ENCODE results near the gene ELL.
"Not testable (repeated sequence)": the region's sequence is repeated elsewhere in the genome, so short reads cannot be mapped to it uniquely, and the experiment has no call there.

The ELL gene

DNA sequence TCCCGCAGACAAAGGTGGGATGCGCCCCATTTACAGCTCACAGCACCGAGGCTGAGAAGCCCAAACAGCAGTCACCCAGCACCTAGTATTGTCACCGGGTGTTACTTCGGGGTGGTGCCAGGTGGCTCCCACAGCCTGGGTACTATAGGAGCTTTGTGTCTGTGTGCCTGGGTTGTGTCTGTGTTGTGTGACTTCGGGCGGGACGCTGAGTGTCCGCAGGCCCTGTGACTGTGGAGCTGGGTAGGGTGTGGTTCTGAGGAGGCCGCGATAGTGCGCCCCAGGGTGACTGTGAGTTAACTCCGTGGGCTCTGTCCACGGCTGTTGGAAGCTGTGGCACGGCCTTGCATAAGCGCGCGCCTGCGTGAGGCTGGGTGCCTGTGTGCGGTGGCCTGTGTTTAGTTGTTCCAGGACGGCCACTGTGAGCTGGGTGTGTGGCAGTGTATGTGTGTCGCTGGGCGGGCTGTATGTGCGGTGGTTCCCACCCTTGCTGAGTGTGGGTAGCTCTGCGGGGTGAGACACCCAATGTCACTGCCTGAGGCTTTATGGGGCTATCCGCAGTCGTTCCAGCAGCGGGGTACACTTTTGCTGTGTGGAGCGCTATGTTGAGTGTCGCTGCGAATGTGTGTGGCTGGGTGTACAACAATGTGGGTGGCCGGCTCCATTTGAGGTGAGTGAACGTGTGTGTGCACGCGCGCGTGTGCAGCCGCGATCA, 103.2 kb downstream of the ELL start:
- no peak for DNase-seq

DNA sequence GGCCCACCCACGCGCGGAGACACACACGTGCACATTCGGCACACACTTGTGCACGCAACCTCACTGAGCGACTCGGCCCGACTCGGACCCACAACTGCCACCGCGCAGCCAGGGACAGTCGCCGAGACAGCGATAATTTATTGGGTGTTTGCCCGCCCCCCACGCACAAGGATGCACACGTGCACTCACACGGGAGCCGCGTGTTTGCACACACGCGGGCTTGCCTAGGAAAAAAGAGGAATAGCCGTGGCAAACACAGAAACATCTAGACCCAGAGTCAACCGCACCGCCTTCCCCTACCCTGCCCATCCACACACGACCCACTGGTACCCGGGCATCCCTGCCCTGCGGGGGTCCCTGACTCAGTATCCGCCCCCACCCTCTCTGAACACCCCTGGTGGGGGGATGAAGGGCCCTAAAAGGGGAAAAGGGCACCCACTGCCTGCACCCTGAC, 103.8 kb downstream of the ELL start:
- DNase-seq, result no peak

DNA sequence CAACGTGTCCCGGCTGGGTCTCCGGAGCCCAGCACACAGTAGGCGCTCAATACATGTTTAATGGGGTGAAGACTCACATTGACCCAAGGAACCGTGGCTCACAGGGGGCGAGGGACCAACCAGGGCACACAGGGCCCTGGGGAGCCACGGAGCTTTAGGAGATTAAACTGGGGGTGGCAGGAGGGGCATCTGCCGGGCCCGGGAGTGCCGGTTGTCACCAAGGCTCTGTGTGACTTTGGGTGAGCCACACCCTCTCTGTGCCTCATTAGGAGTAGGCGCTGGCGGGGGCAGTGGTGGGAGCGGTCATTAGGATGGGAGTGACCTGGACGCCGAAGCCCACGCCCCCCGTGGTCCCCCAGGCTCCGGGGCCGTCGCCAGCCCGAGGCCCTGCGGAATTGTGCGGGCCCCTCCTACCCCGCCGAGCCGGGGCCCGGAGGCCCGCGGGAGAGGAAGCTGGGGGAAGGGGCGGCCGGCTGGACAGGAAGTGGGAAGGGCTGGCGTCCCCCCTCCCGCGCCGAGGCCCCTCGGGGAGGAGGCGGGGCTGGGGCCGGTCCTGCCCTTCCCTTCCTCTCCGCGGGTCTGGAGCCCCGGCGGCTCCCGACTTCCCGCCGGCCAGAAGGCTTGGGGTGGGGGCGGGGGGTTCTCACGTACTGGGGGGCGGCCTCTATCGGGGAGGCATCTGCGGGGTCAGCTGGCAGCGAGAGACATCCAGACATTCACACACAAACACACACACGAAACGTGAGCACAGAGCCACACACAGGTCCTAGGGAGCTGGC, 104.4 kb downstream of the ELL start:
- DNase-seq, result no peak

DNA sequence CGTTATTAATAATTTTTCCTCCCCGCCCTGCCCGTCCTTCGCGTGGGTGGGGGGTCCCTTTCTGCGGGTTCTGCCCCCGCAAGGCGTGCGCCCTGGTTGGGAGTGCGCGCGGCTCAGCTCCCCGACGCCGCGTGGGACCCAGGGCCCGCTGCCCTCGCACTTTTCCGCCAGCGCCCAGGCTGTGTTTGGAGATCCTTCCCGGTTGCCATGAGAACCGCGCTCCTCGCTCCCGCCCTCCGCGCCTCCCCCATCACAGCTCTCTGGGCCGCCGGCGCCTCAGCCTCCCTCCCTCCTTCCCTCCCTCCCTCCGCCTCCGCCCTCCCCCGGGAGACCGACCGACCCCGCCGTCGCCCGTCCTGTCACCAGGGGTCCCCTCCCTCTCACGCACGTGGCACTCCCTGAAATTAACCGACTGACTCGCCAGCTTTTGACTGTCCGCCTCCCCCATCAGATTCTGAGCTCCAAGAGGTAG, 105.1 kb downstream of the ELL start:
- DNase-seq, result no peak

DNA sequence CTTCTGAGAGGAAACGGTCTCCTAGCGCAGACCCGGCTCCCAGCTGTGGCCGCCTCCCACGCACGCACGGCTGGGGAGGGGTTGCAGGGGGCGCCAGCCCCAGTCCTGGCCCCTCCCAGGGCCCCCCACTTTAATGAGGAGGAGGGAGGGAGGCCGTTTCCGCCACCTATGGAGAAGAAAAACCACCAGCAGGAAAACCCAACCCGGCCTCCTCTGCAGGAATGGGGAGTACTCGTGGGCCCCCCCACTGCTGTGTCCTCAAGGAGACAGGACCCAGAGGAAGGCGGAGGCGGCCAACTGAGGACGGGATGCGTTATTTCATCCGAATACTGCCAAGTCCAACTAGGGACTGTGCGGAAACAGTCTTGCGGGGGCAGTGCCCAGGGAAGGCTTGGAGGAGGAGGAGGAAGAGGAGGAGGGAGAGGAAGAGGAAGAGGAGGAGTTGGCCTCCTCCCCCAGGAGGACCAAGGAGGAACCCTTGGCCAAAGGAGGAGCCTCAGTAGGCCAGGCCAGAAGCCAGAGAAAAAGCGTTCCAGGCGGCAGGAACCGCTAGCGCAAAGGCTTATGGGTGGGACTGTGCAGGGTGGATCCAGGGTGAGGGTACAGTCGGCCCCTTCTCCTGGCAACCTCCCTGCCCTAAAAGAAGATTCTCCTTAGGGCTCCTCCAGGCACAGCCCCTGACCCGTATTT, 106.5 kb downstream of the ELL start:
- no peak for DNase-seq

DNA sequence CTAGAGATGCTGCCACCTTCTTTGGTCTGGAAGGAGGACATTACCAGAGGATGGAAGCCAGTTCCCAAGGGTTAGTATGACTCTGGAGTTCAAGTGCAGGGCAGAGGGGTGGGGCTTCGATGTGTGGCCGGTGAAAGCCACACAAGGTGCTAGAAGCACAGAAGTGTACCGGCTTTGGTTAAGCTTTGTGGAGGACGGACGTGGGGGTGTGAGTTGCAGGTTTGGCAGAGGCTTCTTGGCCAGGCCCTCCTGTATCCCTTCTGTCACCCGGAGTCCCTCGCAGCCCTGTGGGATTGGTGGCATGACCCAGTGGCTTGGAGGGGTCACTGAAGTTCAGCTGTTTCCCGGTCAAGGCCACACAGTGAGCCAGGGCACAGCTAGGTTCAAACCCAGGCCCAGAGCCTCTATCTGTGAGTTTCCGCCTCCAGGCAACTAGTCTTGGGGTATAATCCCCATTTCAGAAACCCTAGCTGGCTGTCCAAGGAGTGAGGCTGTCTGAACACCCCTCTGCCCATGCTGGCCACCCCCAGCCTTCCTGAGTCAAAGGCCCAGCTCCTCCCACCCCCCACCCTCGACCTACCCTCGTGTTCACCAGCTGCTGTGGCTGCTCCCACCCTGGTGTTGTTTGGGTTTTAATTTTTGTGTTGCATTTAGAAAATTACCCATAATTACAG, 107.2 kb downstream of the ELL start:
- DNase-seq, result no peak

DNA sequence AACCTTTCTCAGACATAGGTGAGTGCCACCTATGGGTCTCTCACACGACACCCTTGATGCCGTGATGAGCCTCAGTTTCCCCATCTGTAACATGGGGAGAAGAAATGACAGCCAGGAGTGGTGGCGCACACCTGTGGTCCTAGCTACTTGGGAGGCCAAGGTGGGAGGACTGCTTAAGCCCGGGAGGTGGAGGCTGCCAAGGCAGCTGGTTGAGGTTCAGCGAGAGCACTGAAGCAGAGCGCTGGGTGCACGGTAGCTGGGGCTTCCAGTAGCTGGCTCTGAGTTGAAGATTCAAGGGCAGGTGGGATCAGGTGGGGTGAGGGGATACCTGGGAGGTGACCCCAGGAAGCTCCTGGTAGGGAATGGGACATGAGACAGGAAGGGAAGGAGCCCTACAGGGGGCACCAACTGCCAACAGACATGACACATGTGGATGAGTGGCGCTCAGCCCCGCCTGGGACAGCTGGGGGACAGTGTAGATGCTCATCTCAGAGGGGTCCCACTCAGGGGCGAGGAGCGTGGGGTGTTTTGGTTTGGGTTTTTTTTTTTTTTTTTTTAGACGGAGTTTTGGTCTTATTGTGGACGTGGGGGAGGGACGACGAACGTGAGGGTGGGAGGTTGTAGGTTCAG, 109.1 kb downstream of the ELL start:
- DNase-seq, result no peak

DNA sequence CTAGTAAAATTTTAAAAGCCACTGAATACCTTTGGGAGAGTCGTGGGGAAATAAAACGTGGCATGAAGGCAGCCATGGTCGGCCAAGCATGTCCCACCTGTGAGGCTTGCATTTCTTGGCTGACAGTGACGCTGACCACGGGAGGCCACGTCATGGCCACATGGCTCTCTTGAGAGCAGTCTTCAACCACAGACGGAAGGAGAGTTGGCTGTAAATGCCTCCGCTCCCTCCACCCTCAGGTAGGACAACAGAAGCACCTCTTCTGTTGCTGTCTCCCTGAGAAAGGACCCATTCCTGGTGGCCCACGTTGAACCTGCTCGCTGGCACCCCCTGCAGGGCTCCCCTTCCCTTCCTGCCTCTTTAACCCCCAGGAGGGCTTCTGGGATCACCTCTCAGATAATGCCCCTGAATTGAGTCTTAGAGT, 113.8 kb downstream of the ELL start:
- peak; percentile 34 for DNase-seq

DNA sequence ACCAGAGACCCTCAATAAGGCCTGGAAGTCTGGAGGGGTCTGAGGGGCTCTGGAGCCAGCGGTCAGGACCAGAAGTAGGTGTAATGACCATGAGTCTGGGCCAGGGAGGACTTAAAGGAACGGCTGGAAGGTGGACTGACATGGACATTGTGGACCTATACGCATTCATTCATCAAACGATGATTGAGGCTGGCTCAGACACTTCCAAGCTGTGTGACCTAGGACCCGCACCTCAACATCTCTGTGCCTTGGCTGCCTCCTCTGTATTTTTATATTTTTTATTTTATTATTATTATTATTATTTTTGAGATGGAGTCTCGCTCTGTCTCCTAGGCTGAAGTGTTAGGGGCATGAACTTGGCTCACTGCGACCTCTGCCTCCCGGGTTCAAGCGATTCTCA, 115.1 kb downstream of the ELL start:
- DNase-seq, result no peak

DNA sequence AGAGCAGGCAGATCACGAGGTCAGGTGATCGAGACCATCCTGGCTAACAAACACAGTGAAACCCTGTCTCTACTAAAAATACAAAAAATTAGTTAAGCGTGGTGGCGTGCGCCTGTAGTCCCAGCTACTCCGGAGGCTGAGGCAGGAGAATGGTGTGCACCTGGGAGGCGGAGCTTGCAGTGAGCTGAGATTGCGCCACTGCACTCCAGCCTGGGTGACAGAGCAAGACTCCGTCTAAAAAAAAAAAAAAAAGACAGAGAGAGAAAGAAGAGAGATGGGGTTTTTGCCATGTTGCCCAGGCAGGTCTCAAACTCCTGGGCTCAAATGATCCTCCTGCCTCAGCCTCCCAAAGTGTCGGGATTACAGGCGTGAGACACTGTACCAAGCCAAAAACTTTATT, 116.1 kb downstream of the ELL start:
- not testable (repeated sequence) for DNase-seq

DNA sequence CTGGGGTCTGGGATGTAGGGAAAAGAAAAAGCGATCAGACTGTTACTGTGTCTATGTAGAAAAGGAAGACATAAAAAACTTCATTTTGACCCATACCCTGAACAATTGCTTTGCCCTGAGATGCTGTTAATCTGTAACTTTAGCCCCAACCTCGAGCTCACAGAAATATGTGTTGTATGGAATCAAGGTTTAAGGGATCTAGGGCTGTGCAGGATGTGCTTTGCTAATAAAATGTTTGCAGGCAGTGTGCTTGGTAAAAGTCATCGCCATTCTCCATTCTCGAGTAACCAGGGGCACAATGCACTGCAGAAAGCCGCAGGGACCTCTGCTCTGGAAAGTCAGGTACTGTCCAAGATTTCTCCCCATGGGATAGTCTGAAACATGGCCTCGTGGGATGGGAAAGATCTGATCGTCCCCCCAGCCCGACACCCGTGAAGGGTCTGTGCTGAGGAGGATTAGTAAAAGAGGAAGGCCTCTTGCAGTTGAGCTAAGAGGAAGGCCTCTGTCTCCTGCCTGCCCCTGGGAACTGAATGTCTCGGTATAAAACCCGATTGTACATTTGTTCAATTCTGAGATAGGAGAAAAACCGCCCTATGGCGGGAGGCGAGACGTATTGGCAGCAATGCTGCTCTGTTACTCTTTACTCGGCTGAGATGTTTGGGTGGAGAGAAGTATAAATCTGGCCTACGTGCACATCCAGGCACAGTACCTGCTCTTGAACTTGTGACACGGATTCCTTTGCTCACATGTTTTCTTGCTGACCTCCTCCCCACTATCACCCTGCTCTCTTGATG, 119.2 kb downstream of the ELL start:
- not testable (repeated sequence) for DNase-seq

DNA sequence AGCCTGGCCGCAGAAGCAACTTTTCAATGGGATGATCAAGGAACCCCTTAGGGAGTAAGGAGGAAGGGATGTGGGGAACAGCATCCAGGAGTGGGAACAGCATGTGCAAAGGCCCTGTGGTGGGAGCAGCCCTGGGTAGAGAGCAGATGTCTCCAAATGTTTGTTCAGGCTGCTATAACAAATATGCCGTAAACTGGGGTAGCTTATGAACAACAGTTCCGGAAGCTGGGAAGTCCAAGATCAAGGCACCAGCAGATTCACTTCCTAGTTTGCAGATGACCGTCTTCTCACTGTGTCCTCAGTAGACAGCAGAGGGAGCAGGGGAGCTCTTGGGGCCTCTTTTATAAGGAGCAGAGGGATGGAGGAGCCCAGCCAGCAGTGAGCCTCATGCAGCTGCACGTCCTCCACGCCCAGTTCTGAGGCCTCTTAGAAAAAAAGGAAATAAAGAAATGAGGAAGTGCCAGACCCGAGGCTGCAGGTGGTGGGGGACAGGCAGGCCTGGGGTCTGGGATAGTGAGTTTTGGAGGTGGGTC, 120.2 kb downstream of the ELL start:
- no peak for DNase-seq

DNA sequence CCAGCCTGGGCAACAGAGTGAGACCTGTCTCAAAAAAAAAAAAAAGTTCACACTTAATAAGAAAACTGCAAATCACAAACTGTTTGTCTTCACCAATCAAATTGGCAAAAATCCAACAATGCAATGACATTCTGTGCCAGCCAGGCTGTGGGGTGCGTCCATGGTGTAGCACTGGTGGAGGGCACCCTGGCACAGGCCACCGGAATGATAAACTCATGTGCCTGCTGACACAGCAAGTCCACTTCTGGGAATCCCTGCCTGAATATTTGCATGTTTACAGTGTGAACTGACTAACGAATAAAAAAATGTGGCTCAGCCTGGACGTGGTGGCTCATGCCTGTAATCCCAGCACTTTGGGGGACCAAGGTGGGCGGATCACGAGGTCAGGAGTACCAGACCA, 122.9 kb downstream of the ELL start:
- DNase-seq, result no peak

DNA sequence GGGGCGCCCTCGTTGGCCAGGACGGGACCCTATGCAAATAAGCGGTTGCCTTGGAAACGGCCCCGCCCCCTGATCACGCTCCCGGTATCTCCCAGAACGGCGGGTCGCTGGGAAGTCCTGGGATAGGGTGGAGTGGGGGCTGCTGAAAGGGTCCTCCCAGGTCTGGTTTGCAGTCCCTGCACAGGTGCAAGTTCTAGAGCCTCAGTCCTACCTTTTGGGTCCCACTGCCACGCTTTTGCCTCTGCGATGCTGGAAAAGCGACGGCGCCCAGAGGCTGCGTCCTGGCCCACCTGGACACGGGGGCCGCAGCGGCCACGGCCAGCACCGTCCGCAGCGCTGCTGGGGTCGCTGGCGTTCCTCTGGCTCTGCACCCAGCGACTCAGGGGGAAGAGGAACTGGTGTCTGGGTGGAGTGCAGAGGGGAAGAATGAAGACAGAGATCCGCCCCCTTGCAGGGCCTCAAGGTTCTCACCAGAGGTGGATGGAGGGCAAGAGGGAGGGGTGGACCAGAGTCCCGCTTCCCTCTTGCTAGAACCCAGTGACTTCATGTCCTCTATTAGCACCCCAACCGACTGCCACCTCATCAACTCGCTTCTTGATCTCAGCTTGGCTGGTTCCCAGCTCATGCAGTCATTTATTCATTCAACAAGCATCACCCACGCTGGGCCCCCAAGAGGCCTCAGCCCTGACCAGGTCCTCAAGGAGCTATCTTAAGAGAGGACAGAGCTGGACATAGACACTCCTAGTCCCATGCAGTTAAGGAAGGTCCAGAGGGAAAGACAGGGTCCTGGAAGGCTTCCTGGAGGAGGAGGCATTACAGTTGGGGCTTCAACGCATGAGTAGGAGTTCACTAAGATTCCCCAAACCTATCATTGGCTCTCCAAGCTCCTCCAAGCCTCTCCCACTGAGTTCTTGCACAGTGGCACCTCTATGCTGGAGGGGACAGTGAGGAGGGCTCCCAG, 124.3 kb downstream of the ELL start, which contains the start of gene LRRC25:
Gene LRRC25, minus strand, starts transcription at position 381 of the 961 bp plus-strand sequence. CDS start 659 bp downstream, outside the sequence.
- no peak for DNase-seq

DNA sequence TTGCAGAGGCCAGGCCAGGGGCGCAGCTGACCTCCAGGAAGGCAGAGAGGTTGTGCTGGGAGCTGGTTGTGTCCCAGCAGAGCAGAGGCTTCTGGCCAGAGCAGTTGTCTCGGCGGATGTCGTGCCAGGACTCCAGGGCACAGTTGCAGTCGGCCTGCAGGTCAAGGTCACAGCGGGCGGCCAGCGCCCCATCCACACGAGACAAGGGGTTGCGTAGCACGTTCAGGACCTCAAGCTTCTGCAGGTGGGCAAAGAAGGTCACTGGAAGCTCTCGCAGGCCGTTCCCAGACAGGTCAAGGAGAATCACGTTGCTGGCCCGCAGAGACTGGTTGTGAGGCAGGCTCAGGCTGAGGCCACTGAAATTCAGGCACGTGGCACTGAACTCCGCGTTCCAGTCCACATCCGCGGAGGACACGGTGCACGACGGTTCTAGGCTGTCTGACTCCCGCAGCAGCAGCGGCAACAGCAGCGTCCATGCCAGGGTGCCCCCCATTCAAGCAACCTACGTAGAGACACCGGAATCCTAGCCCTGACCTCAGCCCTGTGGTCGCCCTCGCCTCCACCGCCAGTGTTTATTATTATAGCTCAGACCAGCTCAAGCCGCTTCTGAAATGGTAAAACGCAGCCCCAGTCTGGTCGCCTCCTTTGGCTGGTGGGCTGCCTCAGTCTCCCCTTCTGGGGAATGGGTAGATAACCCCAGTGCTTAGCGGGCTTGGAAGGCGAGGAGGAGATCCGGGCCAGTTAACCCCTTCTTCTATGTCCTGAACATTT, 125.2 kb downstream of the ELL start:
- DNase-seq, result no peak

DNA sequence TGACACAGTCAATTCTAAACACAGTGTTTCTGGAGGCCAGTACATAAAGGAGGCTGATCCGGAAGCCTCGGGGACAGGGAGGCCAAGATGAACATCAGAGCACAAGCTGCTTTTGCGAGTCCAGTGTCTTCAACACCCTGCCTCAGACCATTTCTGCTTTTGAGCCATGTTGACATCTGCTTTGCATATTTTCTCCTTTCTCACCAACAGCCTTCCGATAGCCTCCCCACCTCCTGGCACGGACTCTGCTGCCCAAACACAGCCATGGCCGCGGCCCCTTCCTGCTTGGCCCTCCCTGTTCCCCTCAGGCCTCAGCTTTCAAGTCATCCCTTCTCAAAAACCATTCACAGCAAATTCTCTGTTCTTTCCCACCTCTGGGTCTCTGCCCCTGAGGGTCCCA, 128.0 kb downstream of the ELL start:
- no peak for DNase-seq

DNA sequence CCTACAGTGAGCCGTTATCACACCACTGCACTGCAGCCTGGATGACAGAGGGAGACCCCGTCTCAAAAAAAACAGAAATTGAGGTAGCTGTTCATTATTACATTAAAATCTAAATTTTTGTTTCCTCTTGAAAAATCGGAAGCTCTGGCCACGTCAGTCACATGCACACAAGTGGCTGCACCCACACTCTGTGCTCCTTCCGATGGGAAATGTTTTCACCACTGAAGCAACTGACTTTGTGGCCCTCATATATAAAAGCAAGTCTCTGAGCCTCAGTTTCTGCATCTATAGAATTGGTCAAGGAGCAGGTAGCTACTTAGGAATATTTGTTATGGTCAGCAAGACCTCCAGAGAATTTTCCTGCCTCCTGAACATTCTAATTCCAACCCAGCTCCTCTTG, 128.9 kb downstream of the ELL start:
- no peak for DNase-seq

Measured in NCI-H2107 (cell line).